Measurements from ENCODE around the gene C16orf92. TPM values are rescaled to one million over a fixed set of nuclear protein-coding genes. Genes with fewer than 3 reads are reported as not detected.

Gene C16orf92
- total RNA-seq, 1 experiment from 2014 or later: not detected

GRCh38 chr16:30065102-30065942 lies 42.3 kb downstream of the C16orf92 start, which contains the start of gene ALDOA (continued):
- no peak; the same call in 1 of the 2 replicates for TF ChIP-seq PRDM15 (CRISPR knock-in tag; IDR thresholded peaks at IDR 0.05)
- TF ChIP-seq FOXP1 (CRISPR knock-in tag; IDR thresholded peaks at IDR 0.05; ENCODE audit: borderline replicate concordance): peak; percentile 83; the same call in 1 of the 2 replicates
- no peak for TF ChIP-seq AR (CRISPR knock-in tag; IDR thresholded peaks at IDR 0.05)
- TF ChIP-seq STAT6 (CRISPR knock-in tag; conservative IDR thresholded peaks at IDR 0.05; ENCODE audit: low read depth): no peak
- TF ChIP-seq AFF4 (CRISPR knock-in tag; IDR thresholded peaks at IDR 0.05; ENCODE audit: borderline replicate concordance): no peak; the same call in 1 of the 2 replicates
- TF ChIP-seq TEAD1 (CRISPR knock-in tag; IDR thresholded peaks at IDR 0.05): peak; percentile 76
- peak; percentile 55; the same call in 1 of the 2 replicates for TF ChIP-seq ZBTB21 (CRISPR knock-in tag; IDR thresholded peaks at IDR 0.05; ENCODE audit: borderline replicate concordance)
- no peak for TF ChIP-seq GTF2I (CRISPR knock-in tag; conservative IDR thresholded peaks at IDR 0.05)
- TF ChIP-seq ZMAT4 (CRISPR knock-in tag; IDR thresholded peaks at IDR 0.05): no peak
- TF ChIP-seq CTCF (IDR thresholded peaks at IDR 0.05): no peak
- TF ChIP-seq SMAD3 (CRISPR knock-in tag; IDR thresholded peaks at IDR 0.05; ENCODE audit: borderline replicate concordance): peak; percentile 91
- peak; percentile 50 for TF ChIP-seq ETV6 (CRISPR knock-in tag; IDR thresholded peaks at IDR 0.05)
- no peak for TF ChIP-seq ZNF121 (CRISPR knock-in tag; IDR thresholded peaks at IDR 0.05)
- TF ChIP-seq RORB (CRISPR knock-in tag; IDR thresholded peaks at IDR 0.05): no peak
- TF ChIP-seq PREB (CRISPR knock-in tag; IDR thresholded peaks at IDR 0.05; ENCODE audit: borderline replicate concordance): peak; percentile 41; the same call in 1 of the 2 replicates
- no peak for TF ChIP-seq ATF2 (CRISPR knock-in tag; IDR thresholded peaks at IDR 0.05; ENCODE audit: borderline replicate concordance, low read depth)
- TF ChIP-seq NFYB (CRISPR knock-in tag; conservative IDR thresholded peaks at IDR 0.05; ENCODE audit: low read depth): peak; percentile 53
- TF ChIP-seq NR2C2 (CRISPR knock-in tag; IDR thresholded peaks at IDR 0.05): no peak
- TF ChIP-seq TP53 (CRISPR knock-in tag; IDR thresholded peaks at IDR 0.05): peak; percentile 73; the same call in 1 of the 2 replicates
